BLaER1 (cell line): ENCODE measurements around the gene SYT7.
A peak's percentile ranks its signal among the peaks of the same experiment; 100 is the strongest.

Source experiments
- H3K27ac ChIP-seq: shearing (Covaris generic); formaldehyde crosslinking; 2 replicates; pipeline ENCODE4 v1.8.1; 2022
- H3K27me3 ChIP-seq: shearing (Covaris generic); formaldehyde crosslinking; 2 replicates; pipeline ENCODE4 v1.8.1; 2022
- H3K36me3 ChIP-seq: shearing (Covaris generic); formaldehyde crosslinking; 2 replicates; pipeline ENCODE4 v1.8.1; 2022
- H3K4me1 ChIP-seq: shearing (Covaris generic); formaldehyde crosslinking; 2 replicates; pipeline ENCODE4 v1.8.1; 2022
- H3K4me2 ChIP-seq: shearing (Covaris generic); formaldehyde crosslinking; 2 replicates; pipeline ENCODE4 v1.8.1; 2022
- H3K4me3 ChIP-seq: shearing (Covaris generic); formaldehyde crosslinking; 2 replicates; pipeline ENCODE4 v1.8.1; 2022
- H3K9ac ChIP-seq: shearing (Covaris generic); formaldehyde crosslinking; 2 replicates; pipeline ENCODE4 v1.8.1; 2022
- H3K9me3 ChIP-seq: shearing (Covaris generic); formaldehyde crosslinking; 2 replicates; pipeline ENCODE4 v1.8.1; 2022
- H4K20me1 ChIP-seq: shearing (Covaris generic); formaldehyde crosslinking; 2 replicates; pipeline ENCODE4 v1.8.1; 2022
- Cebpa-rat ChIP-seq: shearing (Covaris generic); IDR thresholded peaks from 2 replicates; pipeline ENCODE4 v1.8.1; 2022

SYT7 gene

DNA sequence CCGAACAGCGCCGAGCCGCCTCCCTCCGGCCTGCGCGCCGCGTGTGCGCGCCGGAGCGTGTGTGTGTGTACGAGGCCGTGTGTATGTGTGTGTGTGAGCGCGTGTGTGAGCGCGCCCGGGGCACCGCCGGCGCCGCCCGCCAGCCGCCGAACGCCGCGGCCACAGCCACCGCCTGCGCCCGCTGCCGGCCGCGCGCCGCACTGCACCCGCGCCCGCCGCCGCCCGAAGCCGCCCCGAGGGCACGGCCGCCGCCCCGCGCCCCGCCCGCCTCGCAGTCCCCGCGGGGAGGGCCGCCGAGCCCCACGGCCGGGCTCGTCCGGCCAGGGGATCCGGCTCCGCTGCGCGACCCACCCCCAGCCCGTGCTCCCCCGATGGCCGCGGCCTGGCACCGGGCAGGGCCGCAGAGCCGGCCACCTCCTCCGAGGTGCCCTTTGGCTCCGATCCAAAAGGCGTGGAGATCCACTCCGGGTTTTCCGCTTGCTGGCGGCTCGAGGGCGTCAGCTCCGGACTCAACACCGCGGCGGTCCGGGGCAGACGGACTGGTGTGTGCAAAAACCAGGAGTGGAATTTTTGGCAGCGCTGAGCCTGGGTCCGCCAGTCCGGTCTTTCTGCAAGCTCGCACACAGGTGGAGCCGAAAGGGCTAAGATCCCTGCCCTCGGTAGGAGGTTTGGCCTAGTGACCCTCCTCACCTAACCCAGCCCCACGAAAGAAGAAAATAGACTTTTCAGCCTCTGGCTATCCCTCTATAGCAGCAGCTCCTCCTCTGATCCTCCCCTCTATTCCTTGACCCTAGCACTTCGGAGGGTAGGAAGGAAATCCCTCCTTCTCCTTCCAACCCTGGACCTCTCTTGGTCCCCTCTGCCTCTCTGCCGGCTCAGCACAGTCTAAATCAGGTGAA is at the start of gene SYT7:
Gene SYT7, minus strand, starts transcription at position 47 of the 899 bp plus-strand sequence. CDS start 256 bp downstream, outside the sequence.
- H3K4me3 ChIP-seq, result peak within 1 kb of the TSS; percentile 69
- H3K36me3 ChIP-seq, result no peaks in the 10 kb centered on the region
- peaks cover 33% of the 10 kb centered on the region for H3K4me1 ChIP-seq
- peaks cover 38% of the 10 kb centered on the region for H4K20me1 ChIP-seq
- H3K9ac ChIP-seq, result peak within 1 kb of the TSS; percentile 80
- H3K27me3 ChIP-seq, result peaks cover 53% of the 10 kb centered on the region
- peak within 1 kb of the TSS; percentile 95 for H3K4me2 ChIP-seq
- no peaks in the 10 kb centered on the region for H3K9me3 ChIP-seq
- peak within 1 kb of the TSS; percentile 72 for H3K27ac ChIP-seq
- TF ChIP-seq Cebpa-rat, result no peak

DNA sequence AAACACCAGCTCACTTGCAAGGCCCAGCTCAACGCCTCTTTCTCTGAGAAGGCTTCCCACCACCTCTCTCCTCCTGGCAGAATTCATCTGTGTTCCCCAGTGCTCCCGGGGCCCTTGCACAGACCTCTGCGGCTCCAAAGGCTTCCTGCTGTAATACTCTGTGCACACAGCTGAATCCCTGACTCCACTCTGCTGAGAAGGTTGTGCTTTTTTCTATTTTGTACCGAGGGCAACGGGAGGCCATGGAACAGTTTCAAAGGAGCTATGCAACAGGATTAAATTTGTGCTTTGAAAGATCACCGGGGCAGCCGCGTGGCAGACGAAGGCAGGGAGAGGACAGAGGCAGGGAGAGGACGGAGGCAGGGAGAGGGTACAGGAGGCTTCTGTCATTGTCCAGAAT is 49.2 kb upstream of the SYT7 start:
- Histone ChIP-seq H3K4me1 (peaks cover 67% of the 10 kb centered on the region), H3K36me3 (no peaks in the 10 kb centered on the region), H3K27me3 (no peaks in the 10 kb centered on the region), H3K4me3 (no peak overlapping the region), H3K4me2 (peak overlapping the region; percentile 57; the same call in 1 of the 2 replicates), H3K9me3 (no peaks in the 10 kb centered on the region), H3K9ac (no peak overlapping the region), H3K27ac (0 out of 2 replicates have a peak overlapping the region, but pooled peaks have one; percentile 15), H4K20me1 (no peaks in the 10 kb centered on the region)
- no peak for TF ChIP-seq Cebpa-rat

GRCh38 chr11:61629082-61629833 is 48.4 kb upstream of the SYT7 start:
- no peak for TF ChIP-seq Cebpa-rat
- Histone ChIP-seq H3K27ac (peak overlapping the region; percentile 15; the same call in 1 of the 2 replicates), H4K20me1 (no peaks in the 10 kb centered on the region), H3K4me2 (peak overlapping the region; percentile 57), H3K4me3 (no peak overlapping the region), H3K36me3 (no peaks in the 10 kb centered on the region), H3K27me3 (no peaks in the 10 kb centered on the region), H3K4me1 (peaks cover 59% of the 10 kb centered on the region), H3K9me3 (no peaks in the 10 kb centered on the region), H3K9ac (no peak overlapping the region)

GRCh38 chr11:61628662-61628970 is 47.7 kb upstream of the SYT7 start:
- H3K36me3 ChIP-seq, result no peaks in the 10 kb centered on the region
- H3K4me1 ChIP-seq, result peaks cover 52% of the 10 kb centered on the region
- no peak overlapping the region for H3K4me3 ChIP-seq
- H3K27ac ChIP-seq, result no peak overlapping the region
- no peak overlapping the region for H3K9ac ChIP-seq
- no peaks in the 10 kb centered on the region for H3K9me3 ChIP-seq
- no peak for TF ChIP-seq Cebpa-rat
- peak overlapping the region; percentile 57 for H3K4me2 ChIP-seq
- no peaks in the 10 kb centered on the region for H4K20me1 ChIP-seq
- no peaks in the 10 kb centered on the region for H3K27me3 ChIP-seq

- Histone ChIP-seq H3K27me3 (no peaks in the 10 kb centered on the region), H3K4me3 (no peak overlapping the region), H4K20me1 (no peaks in the 10 kb centered on the region), H3K36me3 (no peaks in the 10 kb centered on the region), H3K9ac (no peak overlapping the region), H3K4me1 (peaks cover 48% of the 10 kb centered on the region), H3K9me3 (no peaks in the 10 kb centered on the region), H3K27ac (no peak overlapping the region), H3K4me2 (peak overlapping the region; percentile 57)
- TF ChIP-seq Cebpa-rat, result no peak
These were observed 47.2 kb upstream of the SYT7 start for GRCh38 chr11:61627850-61628661.

GRCh38 chr11:61626580-61627380 is 45.9 kb upstream of the SYT7 start:
- no peak overlapping the region for H3K9ac ChIP-seq
- H3K9me3 ChIP-seq, result no peaks in the 10 kb centered on the region
- no peaks in the 10 kb centered on the region for H4K20me1 ChIP-seq
- H3K36me3 ChIP-seq, result no peaks in the 10 kb centered on the region
- TF ChIP-seq Cebpa-rat, result no peak
- H3K27ac ChIP-seq, result no peak overlapping the region
- no peak overlapping the region for H3K4me3 ChIP-seq
- H3K4me1 ChIP-seq, result peaks cover 37% of the 10 kb centered on the region
- H3K4me2 ChIP-seq, result no peak overlapping the region
- no peaks in the 10 kb centered on the region for H3K27me3 ChIP-seq

DNA sequence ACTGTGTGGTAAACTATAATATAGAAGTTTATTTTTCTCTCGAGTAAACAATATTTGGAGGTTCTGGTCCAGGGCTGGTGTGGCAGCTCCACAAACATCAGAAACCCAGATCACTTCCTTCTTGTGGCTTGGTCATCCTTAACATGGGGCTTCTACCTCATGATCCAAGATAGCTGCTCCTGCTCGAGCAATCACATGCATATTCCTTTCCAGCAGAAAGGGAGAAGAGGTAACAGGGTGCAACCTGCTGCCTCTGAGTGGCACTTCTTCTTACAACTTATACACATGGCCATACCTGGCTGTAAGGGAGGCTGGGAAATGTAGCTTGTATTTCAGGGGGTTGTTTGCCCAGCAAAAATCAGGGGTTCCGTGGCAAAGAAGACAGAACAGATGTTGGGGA is 44.6 kb upstream of the SYT7 start:
- Histone ChIP-seq H3K27ac (no peak overlapping the region), H3K4me3 (no peak overlapping the region), H3K4me1 (peaks cover 37% of the 10 kb centered on the region), H3K9me3 (no peaks in the 10 kb centered on the region), H3K4me2 (no peak overlapping the region), H3K9ac (no peak overlapping the region), H3K27me3 (no peaks in the 10 kb centered on the region), H3K36me3 (no peaks in the 10 kb centered on the region), H4K20me1 (no peaks in the 10 kb centered on the region)
- TF ChIP-seq Cebpa-rat, result no peak

DNA sequence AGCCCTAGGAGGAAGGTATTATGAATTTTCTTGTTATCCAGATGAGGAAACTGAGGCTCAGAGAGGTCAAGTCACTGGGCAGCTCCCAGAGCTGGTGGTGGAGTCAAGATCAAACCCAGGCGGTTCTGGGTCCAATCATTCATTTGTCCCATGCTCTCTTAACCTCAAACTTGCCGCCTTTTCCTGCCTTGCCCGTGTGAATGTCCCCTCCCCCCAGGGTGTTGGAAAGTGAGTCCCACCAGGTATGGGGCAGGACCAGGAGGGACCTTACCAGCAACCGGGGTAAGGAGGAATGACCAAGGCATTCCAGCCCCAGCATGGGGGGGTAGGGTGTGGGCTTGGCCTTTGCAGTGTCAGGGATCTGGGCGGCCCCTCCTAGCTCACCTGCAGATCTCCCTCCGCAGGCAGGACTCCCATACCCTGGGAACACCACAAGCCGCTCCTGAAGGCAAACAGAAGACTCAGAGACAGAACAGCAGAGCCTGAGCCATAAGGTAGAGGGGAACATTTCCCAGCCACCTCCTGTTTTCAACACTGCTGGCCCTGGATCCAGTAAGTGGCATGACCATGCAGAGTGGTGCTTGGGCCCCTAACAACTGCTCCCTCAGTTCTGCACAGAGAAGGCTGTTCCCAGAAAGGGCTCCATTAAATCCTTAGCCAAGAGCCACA is 41.2 kb upstream of the SYT7 start:
- H3K9ac ChIP-seq, result no peak overlapping the region
- no peaks in the 10 kb centered on the region for H4K20me1 ChIP-seq
- no peak overlapping the region for H3K4me3 ChIP-seq
- H3K4me2 ChIP-seq, result no peak overlapping the region
- no peaks in the 10 kb centered on the region for H3K9me3 ChIP-seq
- no peak for TF ChIP-seq Cebpa-rat
- peaks cover 11% of the 10 kb centered on the region; the same call in 1 of the 2 replicates for H3K4me1 ChIP-seq
- H3K36me3 ChIP-seq, result no peaks in the 10 kb centered on the region
- H3K27me3 ChIP-seq, result no peaks in the 10 kb centered on the region
- no peak overlapping the region for H3K27ac ChIP-seq
